OCI-LY3 (cell line): ENCODE results near the gene PDCD2L.

Source experiments
- EZH2phosphoT487 ChIP-seq: fragments of 200-600 bp; shearing (Covaris generic); IDR thresholded peaks from 2 replicates; pipeline ENCODE4 v1.6.1; 2018; ENCODE audit warnings: antibody characterized with exemption, mixed run types, low read depth
- TF ChIP-seq, protein P1 (sequence below): fragments of 200-600, 300-600 bp; sonication (generic); IDR thresholded peaks from 2 replicates; pipeline ENCODE4 v1.5.1; 2014; ENCODE audit warnings: antibody characterized with exemption, low read length, low read depth

GRCh38 chr19:34393629-34394028 lies 10.6 kb upstream of the PDCD2L start:
- TF ChIP-seq, protein P1, sequence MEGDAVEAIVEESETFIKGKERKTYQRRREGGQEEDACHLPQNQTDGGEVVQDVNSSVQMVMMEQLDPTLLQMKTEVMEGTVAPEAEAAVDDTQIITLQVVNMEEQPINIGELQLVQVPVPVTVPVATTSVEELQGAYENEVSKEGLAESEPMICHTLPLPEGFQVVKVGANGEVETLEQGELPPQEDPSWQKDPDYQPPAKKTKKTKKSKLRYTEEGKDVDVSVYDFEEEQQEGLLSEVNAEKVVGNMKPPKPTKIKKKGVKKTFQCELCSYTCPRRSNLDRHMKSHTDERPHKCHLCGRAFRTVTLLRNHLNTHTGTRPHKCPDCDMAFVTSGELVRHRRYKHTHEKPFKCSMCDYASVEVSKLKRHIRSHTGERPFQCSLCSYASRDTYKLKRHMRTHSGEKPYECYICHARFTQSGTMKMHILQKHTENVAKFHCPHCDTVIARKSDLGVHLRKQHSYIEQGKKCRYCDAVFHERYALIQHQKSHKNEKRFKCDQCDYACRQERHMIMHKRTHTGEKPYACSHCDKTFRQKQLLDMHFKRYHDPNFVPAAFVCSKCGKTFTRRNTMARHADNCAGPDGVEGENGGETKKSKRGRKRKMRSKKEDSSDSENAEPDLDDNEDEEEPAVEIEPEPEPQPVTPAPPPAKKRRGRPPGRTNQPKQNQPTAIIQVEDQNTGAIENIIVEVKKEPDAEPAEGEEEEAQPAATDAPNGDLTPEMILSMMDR = no peak
- no peak for TF ChIP-seq EZH2phosphoT487
